Kidney (tissue), 14 donors: ENCODE measurements around the gene HNRNPR. TPM values are rescaled to one million over a fixed set of nuclear protein-coding genes. Genes with fewer than 3 reads are reported as not detected.

Experiments used
- DNase-seq, 5 donors: peaks; one replicate each; pipeline ENCODE4 v3.0.0-alpha.2; 2013 to 2020
- FAIRE-seq: peaks from 2 replicates; lab custom pipeline; 2012; peaks lifted over from hg19 to GRCh38; lab: Jason Lieb, UNC
- H3K27ac ChIP-seq, 2 donors: one replicate each; pipeline ENCODE4 v1.7.0; 2013; ENCODE audit warnings: low read depth in 2 of 2, low read length in 2 of 2, inconsistent platforms in 1 of 2
- H3K27me3 ChIP-seq: one replicate; pipeline ENCODE4 v1.7.1; 2013; ENCODE audit warnings: low read length, inconsistent platforms; ENCODE audit not compliant: control insufficient read depth, insufficient read depth
- H3K36me3 ChIP-seq, 3 donors: one replicate each; pipeline versions ENCODE4 v1.7.0 to v1.7.1; 2013; ENCODE audit warnings: low read length in 3 of 3, control low read depth in 1 of 3, inconsistent platforms in 1 of 3; ENCODE audit not compliant: insufficient read depth in 3 of 3, control insufficient read depth in 2 of 3
- H3K4me1 ChIP-seq, 3 donors: one replicate each; pipeline versions ENCODE4 v1.7.0 to v1.7.1; 2013; ENCODE audit warnings: low read length in 3 of 3, inconsistent platforms in 1 of 3, low read depth in 1 of 3; ENCODE audit not compliant: control insufficient read depth in 2 of 3, insufficient read depth in 2 of 3
- H3K4me3 ChIP-seq, 3 donors: one replicate each; pipeline versions ENCODE4 v1.7.0 to v1.8.1; 2013; ENCODE audit warnings: low read length in 3 of 3, control low read depth in 1 of 3, inconsistent platforms in 1 of 3
- H3K9ac ChIP-seq, 3 donors: one replicate each; pipeline versions ENCODE4 v1.7.0 to v1.7.1; 2013; ENCODE audit warnings: low read length in 3 of 3, control low read depth in 1 of 3, inconsistent platforms in 1 of 3
- H3K9me3 ChIP-seq, 3 donors: one replicate each; pipeline versions ENCODE4 v1.7.0 to v1.7.1; 2013; ENCODE audit warnings: low read length in 3 of 3, control low read depth in 1 of 3, inconsistent platforms in 1 of 3; ENCODE audit not compliant: control insufficient read depth in 2 of 3, insufficient read depth in 1 of 3
- CTCF ChIP-seq: IDR thresholded peaks from 3 replicates; pipeline ENCODE4 v1.5.1; 2012; ENCODE audit warnings: mild to moderate bottlenecking, moderate library complexity, borderline replicate concordance; ENCODE audit not compliant: insufficient read depth; ENCODE audit errors: extremely low read depth
- intact Hi-C: fragments of 100-400 bp; cut with DNase I; formaldehyde crosslinking; loops from one replicate; pipeline ENCODE4 v1.11.1; 2022
- polyA plus RNA-seq: library from polyadenylated mRNA; stranded (reverse); fragments of 350-450 nt; fragmentation: Illumina TruSeq; extraction: RNeasy Lipid Tissue Mini Kit (QIAGEN cat#74804); gene quantifications from one replicate; pipeline ENCODE4 v1.2.3, GENCODE V29; 2014; ENCODE audit warnings: low read depth, low replicate concordance; ENCODE audit not compliant: insufficient read depth
- total RNA-seq: library from RNA; stranded (reverse); fragmentation: NEBNext Ultra II Directional; extraction: Animal tissue kit (Norgen Biotek cat#: 25700); gene quantifications from one replicate; pipeline ENCODE4 v1.2.1, GENCODE V29; 2021
- donor health status: control.
- donor health status: control.
- donor health status: control.
- donor health status: control.
- donor health status: control.
- donor health status: DM: yes; HTN: yes; CAD: no.
- donor health status: Normal renal cell carcinoma (clear cell type).

Gene HNRNPR
- total and polyA plus RNA-seq, 2 donors from 2014 or later, result 45.3 to 126 TPM

GRCh38 chr1:23283667-23284602 is 60.1 kb downstream of the HNRNPR start:
- H3K9me3 ChIP-seq, result no peaks in the 10 kb centered on the region
- no peaks in the 10 kb centered on the region for H3K27me3 ChIP-seq
- no peak for DNase-seq
- H3K9ac ChIP-seq, result no peak overlapping the region
- peaks cover 0 to 6% (median 5%) of the 10 kb centered on the region in 3 donors for H3K36me3 ChIP-seq
- no peak overlapping the region for H3K4me3 ChIP-seq
- intact Hi-C loops, result no loop called here
- no peak for TF ChIP-seq CTCF
- H3K4me1 ChIP-seq, result peaks cover 0 to 7% (median 3%) of the 10 kb centered on the region in 3 donors
- no peak overlapping the region for H3K27ac ChIP-seq
- FAIRE-seq, result peak; percentile 76

- H3K27me3 ChIP-seq, result no peaks in the 10 kb centered on the region
- FAIRE-seq, result no peak
- no peak for TF ChIP-seq CTCF
- no peak overlapping the region for H3K4me3 ChIP-seq
- no peak for DNase-seq
- peaks cover 0 to 7% (median 3%) of the 10 kb centered on the region in 3 donors for H3K4me1 ChIP-seq
- intact Hi-C loops, result no loop called here
- no peaks in the 10 kb centered on the region for H3K9me3 ChIP-seq
- H3K27ac ChIP-seq, result no peak overlapping the region
- no peak overlapping the region for H3K9ac ChIP-seq
- H3K36me3 ChIP-seq, result peaks cover 0 to 6% (median 5%) of the 10 kb centered on the region in 3 donors
Observed at GRCh38 chr1:23282957-23283356, 61.1 kb downstream of the HNRNPR start.

GRCh38 chr1:23278717-23279116 is 65.4 kb downstream of the HNRNPR start:
- no peak for FAIRE-seq
- Histone ChIP-seq H3K9ac (no peak overlapping the region), H3K27me3 (no peaks in the 10 kb centered on the region), H3K9me3 (no peaks in the 10 kb centered on the region), H3K27ac (no peak overlapping the region), H3K4me1 (peaks cover 0 to 3% (median under 1%) of the 10 kb centered on the region in 3 donors), H3K36me3 (peaks cover 0 to 5% (median 0%) of the 10 kb centered on the region in 3 donors), H3K4me3 (no peak overlapping the region)
- intact Hi-C loops, result no loop called here
- no peak for TF ChIP-seq CTCF
- DNase-seq, result no peak
